ENCODE data around the gene SLC4A5. TPM values are rescaled to one million over a fixed set of nuclear protein-coding genes. Genes with fewer than 3 reads are reported as not detected.
A peak's percentile ranks its signal among the peaks of the same experiment; 100 is the strongest.

Gene SLC4A5
- 1 to 10 TPM in 1 of 2 donors, under 1 TPM in 1; 0.45 to 2.8 TPM for total RNA-seq

DNA sequence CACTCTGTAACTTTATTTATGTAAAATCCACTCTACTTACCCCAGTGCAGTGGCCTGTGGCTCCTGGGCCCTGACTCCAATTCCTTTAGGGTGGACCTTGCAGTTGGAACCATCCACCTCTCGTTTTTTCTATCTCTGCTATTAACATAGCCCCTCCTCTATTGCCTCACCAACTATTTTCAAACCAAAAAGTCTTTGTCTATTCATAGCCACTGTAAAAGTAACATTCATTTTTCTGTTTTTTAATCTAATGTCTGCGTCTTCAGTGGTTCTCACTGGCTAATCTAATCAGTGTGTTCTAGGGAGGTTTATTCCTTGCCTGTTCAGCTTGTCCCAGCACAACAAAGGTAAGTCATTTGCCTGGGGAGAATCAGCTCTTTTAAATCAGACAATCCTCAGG is at the start of gene SLC4A5:
SLC4A5 (minus strand) TSS at position 101 of the 400 bp plus-strand sequence. CDS start 28,393 bp downstream, outside the sequence.
- Histone ChIP-seq H3K4me3 (no peak within 1 kb of the TSS), H3K36me3 (no peaks in the 10 kb centered on the region)
- DNase-seq: no peak

DNA sequence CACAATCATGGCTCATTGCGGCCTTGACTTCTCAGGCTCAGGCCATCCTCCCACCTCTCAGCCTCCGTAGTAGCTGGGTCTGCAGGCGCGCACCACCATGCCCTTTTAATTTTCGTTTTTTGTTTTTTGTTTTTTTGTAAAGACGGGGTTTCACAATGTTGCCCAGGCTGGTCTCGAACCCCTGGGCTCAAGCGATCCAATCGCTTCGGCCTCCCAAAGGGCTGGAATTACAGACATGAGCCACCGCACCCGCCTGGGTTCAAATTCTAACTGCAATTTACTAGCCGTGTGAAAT is 49.2 kb upstream of the SLC4A5 start:
- Histone ChIP-seq H3K27me3 (no peaks in the 10 kb centered on the region), H3K4me1 (peaks cover 16% of the 10 kb centered on the region), H3K36me3 (no peaks in the 10 kb centered on the region), H3K9me3 (no peaks in the 10 kb centered on the region), H3K27ac (no peak overlapping the region), H3K4me3 (no peak overlapping the region), H3K9ac (ENCODE audit: low read depth in 2 of 2, low read length in 2 of 2) (peak overlapping the region in 1 of 2 donors; percentile 94)
- TF ChIP-seq, protein P1, sequence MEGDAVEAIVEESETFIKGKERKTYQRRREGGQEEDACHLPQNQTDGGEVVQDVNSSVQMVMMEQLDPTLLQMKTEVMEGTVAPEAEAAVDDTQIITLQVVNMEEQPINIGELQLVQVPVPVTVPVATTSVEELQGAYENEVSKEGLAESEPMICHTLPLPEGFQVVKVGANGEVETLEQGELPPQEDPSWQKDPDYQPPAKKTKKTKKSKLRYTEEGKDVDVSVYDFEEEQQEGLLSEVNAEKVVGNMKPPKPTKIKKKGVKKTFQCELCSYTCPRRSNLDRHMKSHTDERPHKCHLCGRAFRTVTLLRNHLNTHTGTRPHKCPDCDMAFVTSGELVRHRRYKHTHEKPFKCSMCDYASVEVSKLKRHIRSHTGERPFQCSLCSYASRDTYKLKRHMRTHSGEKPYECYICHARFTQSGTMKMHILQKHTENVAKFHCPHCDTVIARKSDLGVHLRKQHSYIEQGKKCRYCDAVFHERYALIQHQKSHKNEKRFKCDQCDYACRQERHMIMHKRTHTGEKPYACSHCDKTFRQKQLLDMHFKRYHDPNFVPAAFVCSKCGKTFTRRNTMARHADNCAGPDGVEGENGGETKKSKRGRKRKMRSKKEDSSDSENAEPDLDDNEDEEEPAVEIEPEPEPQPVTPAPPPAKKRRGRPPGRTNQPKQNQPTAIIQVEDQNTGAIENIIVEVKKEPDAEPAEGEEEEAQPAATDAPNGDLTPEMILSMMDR (IDR thresholded peaks at IDR 0.05): no peak
- intact Hi-C loops (cut with DNase I): loop anchor here (10.0 kb wide), 1 partner anchor 128 kb away; no protein-coding TSS in a partner anchor
- DNase-seq: no peak

More for the DNA sequence above, at the start of gene SLC4A5:
- Histone ChIP-seq H3K27ac (no peak within 1 kb of the TSS), H3K9me3 (no peaks in the 10 kb centered on the region), H3K4me1 (no peaks in the 10 kb centered on the region), H3K27me3 (no peaks in the 10 kb centered on the region), H3K9ac (ENCODE audit: low read depth in 2 of 2, low read length in 2 of 2) (no peak within 1 kb of the TSS)
- intact Hi-C loops (cut with DNase I): no loop called here
- TF ChIP-seq, protein P1 (IDR thresholded peaks at IDR 0.05): no peak

DNA sequence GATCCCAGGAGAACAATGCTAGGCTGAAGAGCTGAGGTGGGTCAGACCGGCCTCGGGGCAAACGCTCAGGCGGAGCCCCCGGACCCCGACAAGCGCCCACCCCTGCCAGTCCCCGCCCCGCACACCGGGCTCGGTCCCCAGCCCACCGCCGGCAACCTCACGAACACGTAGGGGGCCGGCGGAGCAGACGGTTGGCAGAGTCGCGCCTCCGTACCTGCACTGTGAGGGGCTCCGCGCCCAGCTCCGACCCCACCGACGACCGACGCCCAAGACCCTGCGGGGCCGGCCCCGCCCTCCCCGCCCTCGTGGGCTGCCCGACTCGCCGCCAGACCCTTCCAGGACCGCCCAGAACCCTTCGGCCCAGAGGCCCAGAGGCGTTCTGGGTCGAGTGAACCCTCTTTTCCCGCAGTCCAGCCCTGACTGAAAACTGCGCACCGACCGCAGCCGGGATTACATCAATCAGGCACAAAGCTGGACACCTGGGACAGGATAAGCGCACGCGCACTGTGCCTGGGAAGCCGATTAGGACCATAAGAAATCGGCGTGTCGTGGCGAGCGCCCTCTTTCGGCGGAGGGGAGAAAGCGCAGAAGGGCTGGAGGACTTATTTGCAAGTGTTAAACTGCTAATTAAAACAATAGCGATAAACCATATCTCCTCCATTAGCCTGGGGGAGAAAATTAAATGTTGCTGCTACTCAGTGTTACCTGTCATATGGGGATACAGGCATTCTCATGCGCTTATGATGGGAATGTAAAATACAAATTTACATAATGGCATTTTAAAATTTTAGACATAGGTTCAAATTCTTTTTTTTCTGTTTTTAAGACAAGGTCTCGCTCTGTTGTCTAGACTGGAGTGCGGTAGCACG is 48.6 kb upstream of the SLC4A5 start:
- no peaks in the 10 kb centered on the region for H3K27me3 ChIP-seq
- DNase-seq: peak; percentile 97
- H3K9me3 ChIP-seq: no peaks in the 10 kb centered on the region
- TF ChIP-seq, protein P1 (IDR thresholded peaks at IDR 0.05): peak; percentile 98
- intact Hi-C loops (cut with DNase I): loop anchor here (10.0 kb wide), 1 partner anchor 127 kb away; no protein-coding TSS in a partner anchor
- H3K9ac ChIP-seq (ENCODE audit: low read depth in 2 of 2, low read length in 2 of 2): peak overlapping the region; percentile 94 to 95
- no peaks in the 10 kb centered on the region for H3K36me3 ChIP-seq
- peak overlapping the region; percentile 80 for H3K27ac ChIP-seq
- peaks cover 16% of the 10 kb centered on the region for H3K4me1 ChIP-seq
- H3K4me3 ChIP-seq: peak overlapping the region; percentile 94

GRCh38 chr2:74391209-74391579 is 48.0 kb upstream of the SLC4A5 start:
- Histone ChIP-seq H3K9me3 (no peaks in the 10 kb centered on the region), H3K27ac (peak overlapping the region; percentile 80), H3K36me3 (no peaks in the 10 kb centered on the region), H3K4me1 (peaks cover 16% of the 10 kb centered on the region), H3K9ac (ENCODE audit: low read depth in 2 of 2, low read length in 2 of 2) (peak overlapping the region; percentile 94 to 95), H3K4me3 (peak overlapping the region; percentile 94), H3K27me3 (no peaks in the 10 kb centered on the region)
- no peak for DNase-seq
- intact Hi-C loops (cut with DNase I): loop anchor here (10.0 kb wide), 1 partner anchor 126 kb away; no protein-coding TSS in a partner anchor
- TF ChIP-seq, protein P1 (IDR thresholded peaks at IDR 0.05): no peak

GRCh38 chr2:74390606-74391005 is 47.4 kb upstream of the SLC4A5 start:
- no peak overlapping the region for H3K27ac ChIP-seq
- no peaks in the 10 kb centered on the region for H3K36me3 ChIP-seq
- intact Hi-C loops (cut with DNase I): loop anchor here (10.0 kb wide), 1 partner anchor 126 kb away; no protein-coding TSS in a partner anchor
- DNase-seq: no peak
- no peaks in the 10 kb centered on the region for H3K27me3 ChIP-seq
- H3K9me3 ChIP-seq: no peaks in the 10 kb centered on the region
- TF ChIP-seq, protein P1 (IDR thresholded peaks at IDR 0.05): no peak
- peak overlapping the region; percentile 94 for H3K4me3 ChIP-seq
- no peak overlapping the region for H3K9ac ChIP-seq (ENCODE audit: low read depth in 2 of 2, low read length in 2 of 2)
- peaks cover 16% of the 10 kb centered on the region for H3K4me1 ChIP-seq

Data from colonic mucosa (tissue), 4 donors.